A549 (cell line): ENCODE measurements around the gene PABPC3. TPM values are rescaled to one million over a fixed set of nuclear protein-coding genes. Genes with fewer than 3 reads are reported as not detected.

ENCODE experiments used
- ATAC-seq, 2 experiments: fragments of 200-7000 bp in 1 of 2; fragments of >200 bp in 1 of 2; cut with Nextera tagmentation in 1 of 2; cut with Tn5 transposase in 1 of 2; 3 replicates each; pipeline versions ENCODE4 v1.8.0 to v1.9.1; 2018 to 2020; ENCODE audit warnings: mild to moderate bottlenecking in 1 of 2, moderate library complexity in 1 of 2
- CTCF ChIA-PET: fragments of 300-600 bp; sonication (Branson Sonifier 250); formaldehyde crosslinking; extraction: SDS; loops from one replicate; lab custom pipeline; 2021; ENCODE audit warnings: antibody characterized with exemption, inconsistent platforms; lab: Yijun Ruan, JAX
- POLR2A ChIA-PET: fragments of 350-600 bp; formaldehyde crosslinking; extraction: SDS; loops from one replicate; lab custom pipeline; 2021; ENCODE audit warnings: antibody characterized with exemption, inconsistent platforms; lab: Yijun Ruan, JAX
- DNase-seq, 2 experiments: peaks; one replicate each; pipeline versions ENCODE4 v3.0.0 to v3.0.0-alpha.2; 2011 to 2016; ENCODE audit warnings: low read depth in 1 of 2, low spot score in 1 of 2
- FAIRE-seq: peaks from 2 replicates; lab custom pipeline; 2011; peaks lifted over from hg19 to GRCh38; lab: Jason Lieb, UNC
- H3K27ac ChIP-seq, 2 experiments: fragments of >200 bp; sonication (Bioruptor Twin); formaldehyde crosslinking; 3 replicates each; pipeline ENCODE4 v1.5.1; 2016 to 2017
- H3K4me1 ChIP-seq: fragments of >200 bp; sonication (Bioruptor Twin); formaldehyde crosslinking; 3 replicates; pipeline ENCODE4 v1.6.1; 2016
- H3K4me2 ChIP-seq: fragments of >200 bp; sonication (Bioruptor Twin); formaldehyde crosslinking; 3 replicates; pipeline ENCODE4 v1.6.1; 2016
- H3K4me3 ChIP-seq: fragments of >200 bp; sonication (Bioruptor Twin); formaldehyde crosslinking; 3 replicates; pipeline ENCODE4 v1.5.1; 2016
- H3K9me3 ChIP-seq: fragments of >200 bp; sonication (Bioruptor Twin); formaldehyde crosslinking; 3 replicates; pipeline ENCODE4 v1.6.1; 2016
- CEBPB ChIP-seq, 2 experiments: fragments of >200 bp in 1 of 2; sonication (Bioruptor Twin) in 1 of 2; formaldehyde crosslinking in 1 of 2; IDR thresholded peaks; 2 replicates each; pipeline ENCODE4 v1.6.1; 2012 to 2016
- CHD4 ChIP-seq: fragments of 200-600 bp; sonication (generic); IDR thresholded peaks from 2 replicates; pipeline ENCODE4 v1.6.1; 2016; ENCODE audit warnings: antibody characterized with exemption, mild to moderate bottlenecking, borderline replicate concordance
- CTCF ChIP-seq: fragments of >200 bp; sonication (Bioruptor Twin); formaldehyde crosslinking; IDR thresholded peaks from 3 replicates; pipeline ENCODE4 v1.5.1; 2016
- EHF ChIP-seq: fragments of 250-450 bp; sonication (Bioruptor Pico); IDR thresholded peaks from 2 replicates; pipeline ENCODE4 v1.5.0; 2020; ENCODE audit warnings: mild to moderate bottlenecking
- EHMT2 ChIP-seq: fragments of 200-600 bp; sonication (generic); IDR thresholded peaks from 2 replicates; pipeline ENCODE4 v1.6.1; 2016; ENCODE audit warnings: antibody characterized with exemption, low read depth, mild to moderate bottlenecking, moderate library complexity
- EP300 ChIP-seq, 2 experiments: fragments of >200 bp; sonication (Bioruptor Twin); formaldehyde crosslinking; IDR thresholded peaks; 2 replicates in 1 of 2; 3 replicates in 1 of 2; pipeline ENCODE4 v1.6.1; 2016 to 2017
- ESRRA ChIP-seq: fragments of 150-350 bp; IDR thresholded peaks from 2 replicates; pipeline ENCODE4 v1.6.1; 2014; ENCODE audit warnings: mild to moderate bottlenecking, low read length, borderline replicate concordance
- FOSB ChIP-seq: fragments of 250-450 bp; sonication (Bioruptor Pico); IDR thresholded peaks from 2 replicates; pipeline ENCODE4 v1.5.0; 2020; ENCODE audit warnings: mild to moderate bottlenecking, moderate library complexity
- FOSL2 ChIP-seq, 2 experiments: fragments of 450-650 bp in 1 of 2; fragments of >200 bp in 1 of 2; sonication (Bioruptor Twin) in 1 of 2; formaldehyde crosslinking; IDR thresholded peaks; 2 replicates each; pipeline versions ENCODE4 v1.5.0 to v1.6.1; 2016 to 2020; ENCODE audit warnings: mild to moderate bottlenecking in 1 of 2, moderate library complexity in 1 of 2
- GATA3 ChIP-seq: IDR thresholded peaks from 2 replicates; pipeline ENCODE4 v1.6.1; 2012; ENCODE audit warnings: borderline replicate concordance
- HEYL ChIP-seq: fragments of 250-450 bp; sonication (Bioruptor Pico); IDR thresholded peaks from 2 replicates; pipeline ENCODE4 v1.8.0; 2021; ENCODE audit warnings: mild to moderate bottlenecking, moderate library complexity
- HOXA7 ChIP-seq: fragments of 250-450 bp; sonication (Bioruptor Pico); IDR thresholded peaks from 2 replicates; pipeline ENCODE4 v1.5.0; 2020; ENCODE audit warnings: mild to moderate bottlenecking, moderate library complexity
- HOXB13 ChIP-seq: fragments of 250-450 bp; sonication (Bioruptor Pico); IDR thresholded peaks from 2 replicates; pipeline ENCODE4 v1.5.0; 2020; ENCODE audit warnings: low read depth, mild to moderate bottlenecking, moderate library complexity
- JUN ChIP-seq, 2 experiments: fragments of >200 bp; sonication (Bioruptor Twin); formaldehyde crosslinking; IDR thresholded peaks; 2 replicates in 1 of 2; 3 replicates in 1 of 2; pipeline ENCODE4 v1.6.1; 2016 to 2017
- KDM1A ChIP-seq: fragments of 200-600 bp; sonication (generic); IDR thresholded peaks from 2 replicates; pipeline ENCODE4 v1.6.1; 2016; ENCODE audit warnings: low read depth, mild to moderate bottlenecking
- KDM5A ChIP-seq: fragments of 200-600 bp; sonication (generic); IDR thresholded peaks from 2 replicates; pipeline ENCODE4 v1.6.1; 2016; ENCODE audit warnings: antibody characterized with exemption, mild to moderate bottlenecking
- MAFK ChIP-seq: fragments of 450-650 bp; IDR thresholded peaks from 2 replicates; pipeline ENCODE4 v1.6.1; 2014; ENCODE audit not compliant: partially characterized antibody
- MAZ ChIP-seq: fragments of 150-350 bp; IDR thresholded peaks from 2 replicates; pipeline ENCODE4 v1.6.1; 2014; ENCODE audit warnings: antibody characterized with exemption, low read depth, low read length, borderline replicate concordance
- NFE2L2 ChIP-seq: fragments of 150-350 bp; conservative IDR thresholded peaks from 2 replicates; pipeline ENCODE4 v1.6.1; 2014; ENCODE audit warnings: low read length
- NPAS2 ChIP-seq: fragments of 250-450 bp; sonication (Bioruptor Pico); IDR thresholded peaks from 2 replicates; pipeline ENCODE4 v1.8.0; 2022; ENCODE audit warnings: mild to moderate bottlenecking, moderate library complexity, borderline replicate concordance
- PHF8 ChIP-seq: fragments of 200-600 bp; sonication (generic); IDR thresholded peaks from 2 replicates; pipeline ENCODE4 v1.6.1; 2016; ENCODE audit warnings: low read depth, mild to moderate bottlenecking, antibody characterized with exemption, moderate library complexity, borderline replicate concordance
- RAD21 ChIP-seq, 2 experiments: fragments of >200 bp in 1 of 2; sonication (Bioruptor Twin) in 1 of 2; formaldehyde crosslinking in 1 of 2; IDR thresholded peaks in 1 of 2; conservative IDR thresholded peaks in 1 of 2; 2 replicates in 1 of 2; 3 replicates in 1 of 2; pipeline ENCODE4 v1.6.1; 2012 to 2018; ENCODE audit warnings: inconsistent platforms in 1 of 2
- RARB ChIP-seq: fragments of 250-450 bp; sonication (Bioruptor Pico); IDR thresholded peaks from 2 replicates; pipeline ENCODE4 v1.8.0; 2021; ENCODE audit warnings: mild to moderate bottlenecking, moderate library complexity
- RCOR1 ChIP-seq: fragments of 150-350 bp; IDR thresholded peaks from 2 replicates; pipeline ENCODE4 v1.6.1; 2014; ENCODE audit warnings: antibody characterized with exemption, low read length, low read depth
- ZNF302 ChIP-seq: fragments of 250-450 bp; sonication (Bioruptor Pico); IDR thresholded peaks from 2 replicates; pipeline ENCODE4 v1.9.0; 2021; ENCODE audit warnings: inconsistent platforms, mild to moderate bottlenecking, moderate library complexity
- WGBS: methylation state at CpG from one replicate; pipeline ENCODE4 v1.1.6; 2017; ENCODE audit errors: missing lambda C conversion rate; 5-methylcytosine and 5-hydroxymethylcytosine counted together
- polyA plus RNA-seq, 4 experiments: library from polyadenylated mRNA; depleted of rRNA in 3 of 4; stranded (reverse); fragments of >200 nt; fragmentation: RNase III in 1 of 4; extraction: RNeasy Plus Mini Kit Qiagen cat#74134 plus additional on column Dnase treatment in 1 of 4; gene quantifications; 2 replicates in 3 of 4; 3 replicates in 1 of 4; pipeline ENCODE4 v1.2.3, GENCODE V29; 2011 to 2017
- TF ChIP-seq, protein P1 (sequence below): fragments of 250-450 bp; sonication (Bioruptor Pico); IDR thresholded peaks from 2 replicates; pipeline ENCODE4 v1.5.0; 2020; ENCODE audit warnings: low read depth, mild to moderate bottlenecking, moderate library complexity

Gene PABPC3
- polyA plus RNA-seq, 2 of the 4 experiments (the other 2 are of a cell fraction) = 0.22 to 0.39 TPM

DNA sequence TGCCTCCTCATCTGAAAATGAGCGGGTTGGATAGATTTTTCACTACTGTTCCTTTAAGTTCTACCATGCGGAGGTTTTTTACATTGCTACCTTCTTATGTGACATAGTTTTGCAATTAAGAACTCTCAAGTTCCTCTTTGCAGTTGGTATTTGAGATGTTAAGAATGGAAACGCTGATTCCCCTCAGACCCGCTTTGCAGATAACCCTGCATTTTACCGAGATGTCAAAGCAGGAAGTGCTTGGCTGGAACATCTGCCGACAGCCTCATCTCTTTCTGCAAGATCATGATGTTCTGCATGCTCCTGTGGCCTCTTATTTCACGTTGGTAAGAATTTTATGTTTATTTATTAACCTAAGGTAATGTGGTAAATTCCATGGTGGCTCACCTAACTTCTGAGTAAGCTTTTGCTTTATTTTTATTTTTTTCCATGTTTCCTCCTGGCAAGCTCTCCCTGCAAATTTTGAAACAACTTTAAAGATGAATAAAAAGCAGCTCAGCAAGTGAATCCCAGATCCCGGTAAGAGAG lies 22.5 kb downstream of the PABPC3 start:
- Histone ChIP-seq H3K9me3 (no peaks in the 10 kb centered on the region), H3K4me1 (no peaks in the 10 kb centered on the region), H3K27ac (no peak overlapping the region), H3K4me3 (no peak overlapping the region), H3K4me2 (no peak overlapping the region)
- TF ChIP-seq, protein P1, sequence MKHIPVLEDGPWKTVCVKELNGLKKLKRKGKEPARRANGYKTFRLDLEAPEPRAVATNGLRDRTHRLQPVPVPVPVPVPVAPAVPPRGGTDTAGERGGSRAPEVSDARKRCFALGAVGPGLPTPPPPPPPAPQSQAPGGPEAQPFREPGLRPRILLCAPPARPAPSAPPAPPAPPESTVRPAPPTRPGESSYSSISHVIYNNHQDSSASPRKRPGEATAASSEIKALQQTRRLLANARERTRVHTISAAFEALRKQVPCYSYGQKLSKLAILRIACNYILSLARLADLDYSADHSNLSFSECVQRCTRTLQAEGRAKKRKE (CRISPR knock-in tag) = no peak
- no peak for TF ChIP-seq CEBPB (IDR thresholded peaks at IDR 0.05)
- TF ChIP-seq EP300 (IDR thresholded peaks at IDR 0.05) = no peak
- no peak for TF ChIP-seq FOSL2 (IDR thresholded peaks at IDR 0.05)
- no peak for TF ChIP-seq FOSL2 (CRISPR knock-in tag; IDR thresholded peaks at IDR 0.05)
- TF ChIP-seq FOSB (CRISPR knock-in tag) = no peak
- no peak for TF ChIP-seq PHF8
- no peak for TF ChIP-seq HEYL
- no peak for TF ChIP-seq CHD4
- TF ChIP-seq HOXB13 = no peak
- no peak for TF ChIP-seq RCOR1
- ATAC-seq = no peak
- ChIA-PET POLR2A (no interaction called here), CTCF (interaction anchor here (1.3 kb wide), 1 partner anchor 122 kb away, joined by 4 read pairs; no protein-coding TSS in a partner anchor)
- no peak for FAIRE-seq
- DNase-seq = no peak
- 69% methylated on average over 8 of the region's 8 CpGs for WGBS

DNA sequence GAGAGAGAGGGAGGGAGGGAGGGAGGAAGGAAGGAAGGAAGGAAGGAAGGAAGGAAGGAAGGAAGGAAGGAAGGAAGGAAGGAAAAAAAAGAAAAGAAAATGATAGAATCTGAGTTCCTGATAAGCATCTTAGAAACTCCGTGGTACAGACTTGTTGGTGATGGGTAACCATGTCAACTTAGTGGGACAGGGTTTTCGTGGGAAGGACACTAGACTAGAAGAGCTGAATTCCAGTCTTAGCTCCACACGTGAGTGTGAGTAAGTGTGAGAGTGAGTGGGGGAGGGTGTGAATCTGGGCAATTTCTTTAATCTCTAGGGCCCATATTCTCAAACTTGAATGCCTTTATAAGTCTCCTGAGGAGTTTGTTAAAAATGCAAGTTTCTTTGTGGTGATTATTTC lies 35.0 kb downstream of the PABPC3 start:
- Histone ChIP-seq H3K4me1 (no peaks in the 10 kb centered on the region), H3K4me3 (no peak overlapping the region), H3K27ac (no peak overlapping the region), H3K9me3 (no peaks in the 10 kb centered on the region), H3K4me2 (no peak overlapping the region)
- no peak for TF ChIP-seq EHF (CRISPR knock-in tag)
- TF ChIP-seq PHF8 = no peak
- TF ChIP-seq KDM1A = no peak
- no peak for TF ChIP-seq KDM5A
- no peak for TF ChIP-seq MAZ
- no peak for TF ChIP-seq CHD4
- no peak for TF ChIP-seq MAFK
- no peak for TF ChIP-seq EHMT2
- TF ChIP-seq JUN (IDR thresholded peaks at IDR 0.05) = no peak
- no peak for TF ChIP-seq NFE2L2
- TF ChIP-seq CEBPB (IDR thresholded peaks at IDR 0.05) = no peak
- TF ChIP-seq ZNF302 (CRISPR knock-in tag) = no peak
- no peak for TF ChIP-seq ESRRA
- no peak for TF ChIP-seq RARB (CRISPR knock-in tag)
- no peak for TF ChIP-seq RAD21 (conservative IDR thresholded peaks at IDR 0.05 in 1 of 2, IDR thresholded peaks at IDR 0.05 in 1 of 2)
- no peak for TF ChIP-seq NPAS2 (CRISPR knock-in tag)
- CTCF ChIA-PET = no interaction called here
- no peak for DNase-seq
- POLR2A ChIA-PET = no interaction called here
- 7% methylated on average over 3 of the region's 3 CpGs for WGBS
- no peak for FAIRE-seq
- ATAC-seq = no peak

DNA sequence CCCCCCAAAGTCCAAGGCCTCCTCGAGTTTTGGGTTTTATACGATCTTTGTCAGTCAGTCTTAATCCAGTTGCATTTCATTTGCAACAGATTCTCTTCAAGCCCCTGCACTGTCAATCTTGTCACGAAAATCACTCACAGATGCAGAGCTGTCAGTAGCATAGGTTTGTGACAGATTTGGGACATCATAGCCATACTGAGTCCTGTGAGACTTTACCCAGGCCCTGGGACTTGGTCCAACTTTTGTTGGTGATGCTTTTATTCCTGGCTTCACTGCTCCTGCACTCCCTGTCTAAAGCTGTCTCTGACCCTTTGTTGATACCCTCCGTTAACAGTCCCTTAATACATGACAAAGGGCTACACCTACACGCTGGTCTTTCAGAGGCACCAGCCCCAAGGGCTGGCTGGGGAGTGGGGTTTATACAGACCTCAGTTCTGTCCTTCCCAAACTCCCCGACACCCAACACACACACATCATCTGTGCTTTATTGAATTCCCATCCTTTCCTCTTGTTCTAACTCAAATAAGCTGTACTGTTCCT lies 36.0 kb downstream of the PABPC3 start:
- WGBS = 20% methylated on average over 6 of the region's 6 CpGs
- CTCF ChIA-PET = interaction anchor here (1.9 kb wide), 1 partner anchor 18 kb away, joined by 6 read pairs; no protein-coding TSS in a partner anchor

More for the DNA sequence above, 36.0 kb downstream of the PABPC3 start:
- TF ChIP-seq FOSL2 (IDR thresholded peaks at IDR 0.05) (no peak), FOSL2 (CRISPR knock-in tag; IDR thresholded peaks at IDR 0.05) (no peak), ESRRA (no peak), GATA3 (no peak), CEBPB (IDR thresholded peaks at IDR 0.05) (no peak), HOXA7 (no peak), CTCF (no peak)
- DNase-seq (no peak), FAIRE-seq (no peak), ATAC-seq (no peak)
- POLR2A ChIA-PET = no interaction called here
- no peak overlapping the region for H3K4me3 ChIP-seq
- no peaks in the 10 kb centered on the region for H3K9me3 ChIP-seq
- no peaks in the 10 kb centered on the region for H3K4me1 ChIP-seq
- H3K27ac ChIP-seq = no peak overlapping the region
- H3K4me2 ChIP-seq = no peak overlapping the region
